Measurements from ENCODE around the gene MON1B.
"Not testable (repeated sequence)": the region's sequence is repeated elsewhere in the genome, so short reads cannot be mapped to it uniquely, and the experiment has no call there.

MON1B gene

GRCh38 chr16:77197747-77198146, 6.8 kb downstream of the MON1B start:
- no peak for DNase-seq (ENCODE audit: low read depth in 2 of 2)

GRCh38 chr16:77199211-77199610, 8.2 kb downstream of the MON1B start, which contains the start of gene SYCE1L:
TSS of gene SYCE1L (plus strand) at chr16:77199408. CDS start at chr16:77199452, 44 bp downstream.
- no peak for DNase-seq (ENCODE audit: low read depth in 2 of 2)

GRCh38 chr16:77206533-77206932, 15.5 kb downstream of the MON1B start:
- no peak for DNase-seq (ENCODE audit: low read depth in 2 of 2)

- no peak for DNase-seq (ENCODE audit: low read depth in 2 of 2)
These were observed 16.0 kb downstream of the MON1B start for GRCh38 chr16:77207030-77207429.

- no peak for DNase-seq (ENCODE audit: low read depth in 2 of 2)
These were observed 17.4 kb downstream of the MON1B start for GRCh38 chr16:77208382-77208781.

- no peak for DNase-seq (ENCODE audit: low read depth in 2 of 2)
These were observed 21.1 kb downstream of the MON1B start for GRCh38 chr16:77211880-77212740.

GRCh38 chr16:77212741-77213541, 22.0 kb downstream of the MON1B start:
- DNase-seq (ENCODE audit: low read depth in 2 of 2) = no peak

GRCh38 chr16:77213542-77214106, 22.6 kb downstream of the MON1B start:
- peak; percentile 74 to 77 for DNase-seq (ENCODE audit: low read depth in 2 of 2)

GRCh38 chr16:77214411-77215138, 23.6 kb downstream of the MON1B start:
- no peak for DNase-seq (ENCODE audit: low read depth in 2 of 2)

- DNase-seq (ENCODE audit: low read depth in 2 of 2) = no peak
These were observed 28.4 kb downstream of the MON1B start for GRCh38 chr16:77219437-77219836.

- no peak for DNase-seq (ENCODE audit: low read depth in 2 of 2)
These were observed 29.4 kb downstream of the MON1B start for GRCh38 chr16:77220427-77220826.

GRCh38 chr16:77221482-77221881, 30.5 kb downstream of the MON1B start:
- no peak for DNase-seq (ENCODE audit: low read depth in 2 of 2)

GRCh38 chr16:77223184-77223583, 32.2 kb downstream of the MON1B start:
- DNase-seq (ENCODE audit: low read depth in 2 of 2) = no peak

- DNase-seq (ENCODE audit: low read depth in 2 of 2) = no peak
These were observed 34.2 kb downstream of the MON1B start for GRCh38 chr16:77225182-77225581.

- no peak for DNase-seq (ENCODE audit: low read depth in 2 of 2)
These were observed 36.8 kb downstream of the MON1B start for GRCh38 chr16:77227745-77228144.

GRCh38 chr16:77231047-77231446, 40.1 kb downstream of the MON1B start:
- no peak for DNase-seq (ENCODE audit: low read depth in 2 of 2)

- no peak for DNase-seq (ENCODE audit: low read depth in 2 of 2)
These were observed 43.0 kb downstream of the MON1B start for GRCh38 chr16:77233799-77234519.

GRCh38 chr16:77234611-77235010, 43.6 kb downstream of the MON1B start:
- no peak for DNase-seq (ENCODE audit: low read depth in 2 of 2)

- peak; percentile 26 to 29 for DNase-seq (ENCODE audit: low read depth in 2 of 2)
These were observed 45.1 kb downstream of the MON1B start for GRCh38 chr16:77236063-77236511.

- DNase-seq (ENCODE audit: low read depth in 2 of 2) = no peak
These were observed 47.6 kb downstream of the MON1B start for GRCh38 chr16:77238593-77238992.

GRCh38 chr16:77242471-77242870, 51.5 kb downstream of the MON1B start:
- not testable (repeated sequence) for DNase-seq (ENCODE audit: low read depth in 2 of 2)

Data from fibroblast of skin of left biceps (primary cell).